ENCODE measurements around the gene CCDC15.

CCDC15 gene

GRCh38 chr11:124941703-124942102, 12.3 kb upstream of the CCDC15 start:
- no peaks in the 10 kb centered on the region for H3K79me2 ChIP-seq
- H2AFZ ChIP-seq: no peak overlapping the region
- TF ChIP-seq CTCF (IDR thresholded peaks at IDR 0.05): no peak
- H3K4me3 ChIP-seq (ENCODE audit: low read depth, low read length): no peak overlapping the region
- no peak overlapping the region for H3K9ac ChIP-seq
- no peak overlapping the region for H3K27ac ChIP-seq
- no peak overlapping the region for H3K4me2 ChIP-seq (ENCODE audit: low read length)
- no peaks in the 10 kb centered on the region for H3K27me3 ChIP-seq (ENCODE audit: control insufficient read depth, insufficient read depth, low read length)
- H3K36me3 ChIP-seq (ENCODE audit: control insufficient read depth, insufficient read depth, low read length): no peaks in the 10 kb centered on the region
- H3K4me1 ChIP-seq: no peaks in the 10 kb centered on the region
- no peaks in the 10 kb centered on the region for H3K9me3 ChIP-seq (ENCODE audit: control insufficient read depth, low read length)

GRCh38 chr11:124942466-124943253, 11.3 kb upstream of the CCDC15 start:
- no peaks in the 10 kb centered on the region for H3K4me1 ChIP-seq
- no peak for TF ChIP-seq CTCF (IDR thresholded peaks at IDR 0.05)
- H2AFZ ChIP-seq: no peak overlapping the region
- no peaks in the 10 kb centered on the region for H3K79me2 ChIP-seq
- H3K9me3 ChIP-seq (ENCODE audit: control insufficient read depth, low read length): no peaks in the 10 kb centered on the region
- H3K36me3 ChIP-seq (ENCODE audit: control insufficient read depth, insufficient read depth, low read length): no peaks in the 10 kb centered on the region
- no peak overlapping the region for H3K27ac ChIP-seq
- no peak overlapping the region for H3K4me3 ChIP-seq (ENCODE audit: low read depth, low read length)
- H3K4me2 ChIP-seq (ENCODE audit: low read length): no peak overlapping the region
- H3K27me3 ChIP-seq (ENCODE audit: control insufficient read depth, insufficient read depth, low read length): no peaks in the 10 kb centered on the region
- H3K9ac ChIP-seq: no peak overlapping the region

GRCh38 chr11:124943254-124943616, 10.8 kb upstream of the CCDC15 start:
- Histone ChIP-seq H3K9ac (no peak overlapping the region), H3K27me3 (ENCODE audit: control insufficient read depth, insufficient read depth, low read length) (no peaks in the 10 kb centered on the region), H3K27ac (no peak overlapping the region), H3K9me3 (ENCODE audit: control insufficient read depth, low read length) (no peaks in the 10 kb centered on the region), H3K4me1 (no peaks in the 10 kb centered on the region), H3K36me3 (ENCODE audit: control insufficient read depth, insufficient read depth, low read length) (no peaks in the 10 kb centered on the region), H3K4me3 (ENCODE audit: low read depth, low read length) (no peak overlapping the region), H3K4me2 (ENCODE audit: low read length) (no peak overlapping the region), H3K79me2 (no peaks in the 10 kb centered on the region), H2AFZ (no peak overlapping the region)
- TF ChIP-seq CTCF (IDR thresholded peaks at IDR 0.05): no peak

GRCh38 chr11:124943741-124944140, 10.3 kb upstream of the CCDC15 start:
- no peaks in the 10 kb centered on the region for H3K27me3 ChIP-seq (ENCODE audit: control insufficient read depth, insufficient read depth, low read length)
- no peak overlapping the region for H3K4me2 ChIP-seq (ENCODE audit: low read length)
- TF ChIP-seq CTCF (IDR thresholded peaks at IDR 0.05): no peak
- H3K9ac ChIP-seq: no peak overlapping the region
- H3K4me3 ChIP-seq (ENCODE audit: low read depth, low read length): no peak overlapping the region
- no peak overlapping the region for H3K27ac ChIP-seq
- no peaks in the 10 kb centered on the region for H3K36me3 ChIP-seq (ENCODE audit: control insufficient read depth, insufficient read depth, low read length)
- no peak overlapping the region for H2AFZ ChIP-seq
- no peaks in the 10 kb centered on the region for H3K4me1 ChIP-seq
- no peaks in the 10 kb centered on the region for H3K79me2 ChIP-seq
- no peaks in the 10 kb centered on the region for H3K9me3 ChIP-seq (ENCODE audit: control insufficient read depth, low read length)

GRCh38 chr11:124944565-124944964, 9.4 kb upstream of the CCDC15 start:
- no peak overlapping the region for H3K27ac ChIP-seq
- H3K79me2 ChIP-seq: no peaks in the 10 kb centered on the region
- no peak overlapping the region for H3K9ac ChIP-seq
- H3K4me1 ChIP-seq: no peaks in the 10 kb centered on the region
- no peak for TF ChIP-seq CTCF (IDR thresholded peaks at IDR 0.05)
- H3K9me3 ChIP-seq (ENCODE audit: control insufficient read depth, low read length): no peaks in the 10 kb centered on the region
- H3K27me3 ChIP-seq (ENCODE audit: control insufficient read depth, insufficient read depth, low read length): no peaks in the 10 kb centered on the region
- H2AFZ ChIP-seq: no peak overlapping the region
- H3K4me2 ChIP-seq (ENCODE audit: low read length): no peak overlapping the region
- H3K4me3 ChIP-seq (ENCODE audit: low read depth, low read length): no peak overlapping the region
- no peaks in the 10 kb centered on the region for H3K36me3 ChIP-seq (ENCODE audit: control insufficient read depth, insufficient read depth, low read length)
